ENCODE measurements around the gene LMO2. TPM values are rescaled to one million over a fixed set of nuclear protein-coding genes. Genes with fewer than 3 reads are reported as not detected.

The LMO2 gene
- total RNA-seq, 1 experiment from 2014 or later: 0.33 TPM

- no peak overlapping the region for H4K91ac ChIP-seq (ENCODE audit: insufficient read length, low read depth, low read length)
- peak; percentile 45 for DNase-seq
- no peak overlapping the region for H3K56ac ChIP-seq (ENCODE audit: insufficient read length, low read depth, low read length)
- H3K27me3 ChIP-seq (ENCODE audit: insufficient read depth, low read length): peaks cover 7% of the 10 kb centered on the region; the same call in 1 of the 2 replicates
- H3K4ac ChIP-seq (ENCODE audit: low read depth, low read length): no peak overlapping the region
- no peaks in the 10 kb centered on the region for H3K36me3 Mint-ChIP-seq (ENCODE audit: insufficient read depth in 1 of 3, low read depth in 3 of 3)
- no peak overlapping the region for H3T11ph ChIP-seq (ENCODE audit: low read length)
- WGBS (ENCODE audit: extremely low coverage, insufficient read length, low lambda C conversion rate): no CpG with 5 or more reads among the region's 56 CpGs
- H4K8ac ChIP-seq (replicated peaks; ENCODE audit: insufficient read length, low read depth, low read length): no peak overlapping the region
- H2AFZ ChIP-seq (ENCODE audit: low read length): no peak overlapping the region
- H3K9me3 Mint-ChIP-seq: no peaks in the 10 kb centered on the region
- H3K27me3 Mint-ChIP-seq (ENCODE audit: low read depth): peaks cover 56% of the 10 kb centered on the region
- H2BK12ac ChIP-seq (ENCODE audit: insufficient read length, low read depth, low read length): no peak overlapping the region
- H3K14ac ChIP-seq (ENCODE audit: insufficient read depth, low read length): no peak overlapping the region
- H2AK5ac ChIP-seq (ENCODE audit: insufficient read length, low read length): no peak overlapping the region
- TF ChIP-seq CTCF (conservative IDR thresholded peaks at IDR 0.05): no peak
- H4K20me1 ChIP-seq (ENCODE audit: control insufficient read depth, insufficient read depth, insufficient read length): no peaks in the 10 kb centered on the region
- no peak overlapping the region for H2BK120ac ChIP-seq (ENCODE audit: low read depth, low read length, poor library complexity, severe bottlenecking)
- peak overlapping the region; percentile 69 for H3K4me2 ChIP-seq (ENCODE audit: insufficient read depth, insufficient read length, low read length)
- no peak overlapping the region for H2BK20ac ChIP-seq (ENCODE audit: low read depth, low read length, poor library complexity, severe bottlenecking)
- H3K9ac ChIP-seq (ENCODE audit: extremely low read depth, insufficient read length, low read length): no peak overlapping the region
- no peaks in the 10 kb centered on the region for H3K79me2 ChIP-seq (ENCODE audit: insufficient read depth, low read length)
- H3K27ac Mint-ChIP-seq: no peak overlapping the region
- peak overlapping the region; percentile 72 to 91 for H3K4me3 Mint-ChIP-seq
- peaks cover 9% of the 10 kb centered on the region for H3K23me2 ChIP-seq (ENCODE audit: insufficient read length, low read depth, low read length, poor library complexity, severe bottlenecking)
- H3K27ac ChIP-seq (ENCODE audit: insufficient read length, low read depth, low read length): no peak overlapping the region
- no peak overlapping the region for H2BK5ac ChIP-seq (ENCODE audit: insufficient read length, low read length)
- peaks cover 3 to 4% of the 10 kb centered on the region in 2 experiments; a peak in 2 of 4 replicates for H3K4me1 Mint-ChIP-seq
- H3K9me3 ChIP-seq (ENCODE audit: control insufficient read depth, low read depth, low read length): no peaks in the 10 kb centered on the region
- H3K4me1 ChIP-seq (ENCODE audit: insufficient read depth, low read length): no peaks in the 10 kb centered on the region
- no peak overlapping the region for H3K23ac ChIP-seq (ENCODE audit: insufficient read length, low read depth, low read length)
- no peaks in the 10 kb centered on the region for H3K79me1 ChIP-seq (ENCODE audit: insufficient read depth, low read depth, low read length, poor library complexity, severe bottlenecking)
- no peak overlapping the region for H2BK15ac ChIP-seq (ENCODE audit: low read depth, low read length)
- H3K18ac ChIP-seq (ENCODE audit: insufficient read length, low read depth, low read length): no peak overlapping the region
- no peak overlapping the region for H4K5ac ChIP-seq (ENCODE audit: insufficient read length, low read depth, low read length)
These were observed 63.1 kb downstream of the LMO2 start for GRCh38 chr11:33828604-33829429.

Measured in H9 (cell line).